ENCODE data around the gene HTR3B.
"Not testable (repeated sequence)": the region's sequence is repeated elsewhere in the genome, so short reads cannot be mapped to it uniquely, and the experiment has no call there.

The HTR3B gene

DNA sequence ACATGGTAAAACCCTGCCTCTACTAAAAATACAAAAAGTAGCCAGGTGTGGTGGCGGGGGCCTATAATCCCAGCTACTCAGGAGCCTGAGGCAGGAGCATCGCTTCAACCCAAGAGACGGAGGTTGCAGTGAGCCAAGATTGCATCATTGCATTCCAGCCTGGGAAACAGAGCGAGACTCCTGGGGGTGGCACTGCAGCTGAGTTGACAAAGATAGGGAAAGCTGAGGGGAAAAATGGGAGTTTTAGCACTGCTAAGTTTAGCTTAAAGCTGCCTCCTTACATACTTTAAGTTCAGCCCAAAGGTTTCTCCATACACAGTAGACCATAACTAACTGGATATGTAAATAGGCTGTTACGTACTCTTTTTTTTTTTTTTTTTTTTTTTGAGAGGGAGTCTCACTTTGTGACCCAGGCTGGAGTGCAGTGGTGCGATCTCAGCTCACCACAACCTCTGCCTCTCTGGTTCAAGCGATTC, 20.2 kb upstream of the HTR3B start:
- DNase-seq (ENCODE audit: low spot score), result no peak

DNA sequence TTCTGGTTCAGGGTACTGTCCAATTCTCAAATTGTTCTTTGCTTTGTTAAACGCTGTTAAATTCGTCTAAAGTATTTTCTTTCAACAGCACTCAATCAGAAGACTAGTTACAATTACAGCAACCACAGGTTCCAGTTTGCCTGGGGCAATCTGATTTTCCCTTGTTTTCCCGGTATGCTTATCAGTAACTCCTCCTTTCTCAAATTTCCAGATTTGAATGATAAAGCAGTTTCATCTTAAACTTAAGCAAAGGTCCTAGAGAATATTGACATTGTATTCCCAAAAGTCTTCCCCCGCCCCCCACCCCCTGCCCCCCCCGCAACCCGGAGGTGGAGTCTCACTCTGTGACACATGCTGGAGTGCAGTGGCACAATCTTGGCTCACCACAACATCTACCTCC, 18.7 kb upstream of the HTR3B start:
- DNase-seq (ENCODE audit: low spot score), result no peak

DNA sequence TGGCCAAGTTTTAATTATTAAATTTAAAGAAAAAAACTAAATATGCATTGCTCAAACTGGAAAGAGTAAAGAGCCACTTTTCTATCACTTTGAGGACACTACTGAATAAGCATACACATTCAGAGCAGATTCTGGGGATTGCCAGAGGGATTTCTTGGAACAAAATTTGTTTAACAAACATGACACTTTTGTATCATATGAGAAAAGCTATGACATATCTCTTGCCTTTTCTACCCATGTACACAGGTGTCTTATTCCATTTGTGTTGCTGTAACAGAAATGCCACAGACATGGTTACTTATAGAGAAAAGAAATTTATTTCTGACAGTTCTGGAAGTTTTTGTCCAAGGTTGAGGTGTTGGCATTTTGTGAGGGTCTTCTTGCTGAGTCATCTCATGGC, 15.7 kb upstream of the HTR3B start:
- no peak for DNase-seq (ENCODE audit: low spot score)

DNA sequence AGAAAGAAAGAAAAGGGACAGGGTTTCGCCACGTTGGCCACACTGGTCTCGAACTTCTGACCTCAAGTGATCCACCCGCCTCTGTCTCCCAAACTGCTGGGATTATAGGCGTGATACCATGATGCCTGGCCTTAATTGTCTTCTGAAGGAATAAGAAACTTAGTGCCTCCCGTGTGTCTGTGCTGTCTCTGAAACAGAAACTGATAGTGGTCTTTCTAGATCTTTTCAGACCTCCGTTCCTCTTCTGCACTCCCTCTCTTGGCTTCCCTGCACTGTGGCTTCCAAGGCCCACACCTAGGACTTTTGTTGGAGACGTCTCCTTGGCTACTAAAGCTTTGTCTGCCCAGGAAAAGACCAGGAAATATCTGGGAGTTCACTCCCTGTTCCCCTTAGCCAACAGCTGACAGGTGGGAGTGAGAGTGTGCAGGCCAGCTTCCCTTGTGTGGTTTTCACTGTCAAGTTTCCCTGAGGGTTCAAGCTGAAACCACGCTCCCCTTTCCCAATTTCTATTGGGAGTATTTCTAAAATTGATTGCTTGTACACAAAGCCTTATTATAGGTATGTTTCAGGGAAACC, 10.1 kb upstream of the HTR3B start:
- DNase-seq (ENCODE audit: low spot score), result no peak

- DNase-seq (ENCODE audit: low spot score), result no peak
These were observed 9.0 kb upstream of the HTR3B start for GRCh38 chr11:113895367-113896155.

GRCh38 chr11:113896156-113896879, 8.3 kb upstream of the HTR3B start:
- no peak for DNase-seq (ENCODE audit: low spot score)

DNA sequence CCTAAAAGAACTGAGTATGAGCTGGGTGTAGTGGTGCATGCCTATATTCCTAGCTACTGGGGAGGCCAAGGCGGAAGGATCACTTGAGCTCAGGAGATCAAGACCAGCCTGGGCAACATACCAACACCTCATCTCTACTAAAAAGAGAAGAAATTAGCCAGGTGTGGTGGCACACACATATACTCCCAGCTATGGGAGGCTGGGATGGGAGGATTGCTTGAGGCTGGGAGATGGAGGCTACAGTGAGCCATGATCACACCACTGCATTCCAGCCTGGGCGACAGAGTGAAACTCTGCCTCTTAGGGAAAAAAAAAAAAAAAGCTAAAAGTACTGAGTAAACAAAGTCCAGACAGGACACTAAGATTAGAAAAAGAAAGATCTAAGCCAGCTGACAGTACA, 3.5 kb upstream of the HTR3B start:
- DNase-seq (ENCODE audit: low spot score), result no peak

GRCh38 chr11:113906038-113906437, 1.4 kb downstream of the HTR3B start:
- DNase-seq (ENCODE audit: low spot score), result no peak

DNA sequence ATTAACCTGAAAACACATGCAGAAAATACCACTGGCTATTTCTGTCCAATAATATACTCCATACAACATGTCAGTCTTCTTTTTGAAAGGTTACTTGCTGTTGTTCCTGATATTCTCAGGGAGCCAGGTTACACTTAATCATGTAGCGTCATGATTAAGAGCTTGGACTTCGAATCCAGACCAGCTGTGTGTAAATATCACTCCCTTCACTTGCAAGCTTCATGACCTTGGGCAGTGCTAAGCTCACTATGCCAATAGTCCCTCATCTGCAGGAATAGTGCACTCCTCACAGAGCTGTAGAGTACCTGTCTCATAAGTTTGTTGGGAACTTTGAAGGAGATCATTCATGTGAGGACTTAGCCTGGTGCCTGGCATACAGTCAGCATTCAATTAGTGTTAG, 1.9 kb downstream of the HTR3B start:
- DNase-seq (ENCODE audit: low spot score), result no peak

- DNase-seq (ENCODE audit: low spot score), result no peak
These were observed 2.6 kb downstream of the HTR3B start for GRCh38 chr11:113907152-113907551.

GRCh38 chr11:113907681-113908080, 3.1 kb downstream of the HTR3B start:
- no peak for DNase-seq (ENCODE audit: low spot score)

DNA sequence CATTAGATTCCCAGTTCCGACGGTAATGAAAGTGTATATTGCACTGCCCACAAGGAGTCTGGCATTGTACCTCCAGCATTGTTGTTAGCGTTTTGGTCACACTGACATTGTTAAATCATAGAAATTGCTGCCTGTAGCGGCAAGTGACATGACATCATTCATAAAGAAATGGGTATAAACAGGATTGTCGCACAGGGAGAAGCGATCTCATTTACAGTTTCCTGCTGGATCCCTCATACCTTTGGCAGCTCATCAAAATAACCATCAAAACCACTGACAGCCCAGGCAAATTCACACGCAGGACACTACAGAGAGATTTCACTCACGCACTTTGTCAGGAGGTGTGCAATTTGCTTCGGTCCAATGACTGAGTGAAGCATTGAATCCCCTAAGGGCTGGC, 3.5 kb downstream of the HTR3B start:
- DNase-seq (ENCODE audit: low spot score), result no peak

- not testable (repeated sequence) for DNase-seq (ENCODE audit: low spot score)
These were observed 6.9 kb downstream of the HTR3B start for GRCh38 chr11:113911491-113911890.

DNA sequence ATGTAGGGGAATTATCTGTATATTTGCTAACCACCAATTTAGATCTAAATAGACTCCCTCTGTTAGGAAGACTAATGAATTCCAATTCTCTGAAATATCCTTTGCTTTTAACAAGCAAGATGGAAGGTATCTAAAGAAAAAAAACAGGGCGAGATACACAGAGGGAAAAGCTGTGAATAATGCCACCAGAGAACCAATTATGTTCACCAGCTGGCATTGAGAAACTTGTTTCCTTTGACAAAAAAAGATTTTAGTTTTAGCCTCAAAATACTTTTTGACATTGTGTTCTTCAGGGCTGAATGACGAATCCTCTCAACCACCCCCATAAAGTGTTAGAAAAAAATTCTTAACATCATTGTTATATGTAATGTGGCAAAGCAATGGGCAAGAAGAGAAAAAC, 19.0 kb downstream of the HTR3B start:
- DNase-seq (ENCODE audit: low spot score), result no peak

GRCh38 chr11:113926273-113927197, 21.9 kb downstream of the HTR3B start:
- DNase-seq (ENCODE audit: low spot score), result no peak

DNA sequence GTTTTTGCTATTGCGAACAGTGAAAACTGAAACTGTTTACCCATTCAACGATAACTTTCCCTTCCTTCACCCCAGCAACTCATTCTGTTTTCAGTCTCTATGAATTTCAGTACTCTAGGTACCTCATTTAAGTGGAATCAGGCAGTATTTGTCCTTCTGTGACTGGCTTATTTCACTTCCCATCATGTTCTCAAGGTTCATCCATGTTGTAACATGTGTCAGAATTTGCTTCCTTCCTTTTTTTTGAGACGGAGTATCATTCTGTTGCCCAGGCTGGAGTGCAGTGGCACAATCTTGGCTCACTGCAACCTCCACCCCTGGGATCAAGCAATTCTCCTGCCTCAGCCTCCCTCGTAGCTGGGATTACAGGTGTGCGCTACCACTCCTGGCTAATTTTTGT, 23.7 kb downstream of the HTR3B start:
- DNase-seq (ENCODE audit: low spot score), result no peak

DNA sequence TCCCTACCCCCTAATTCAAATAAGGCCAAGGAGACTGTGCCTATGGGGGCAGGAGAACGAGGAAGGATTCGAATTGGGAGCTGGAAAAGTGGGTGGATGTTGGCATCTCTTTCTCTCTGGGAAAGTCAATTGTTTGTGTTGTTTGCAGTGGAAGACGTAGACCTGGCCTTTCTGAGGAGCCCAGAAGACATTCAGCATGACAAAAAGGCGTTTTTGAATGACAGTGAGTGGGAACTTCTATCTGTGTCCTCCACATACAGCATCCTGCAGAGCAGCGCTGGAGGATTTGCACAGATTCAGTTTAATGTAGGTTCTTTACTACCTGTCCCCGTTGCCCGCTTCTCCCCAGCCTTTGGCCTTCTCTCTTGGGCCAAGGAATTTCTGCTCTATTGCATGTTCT, 28.2 kb downstream of the HTR3B start:
- no peak for DNase-seq (ENCODE audit: low spot score)

DNA sequence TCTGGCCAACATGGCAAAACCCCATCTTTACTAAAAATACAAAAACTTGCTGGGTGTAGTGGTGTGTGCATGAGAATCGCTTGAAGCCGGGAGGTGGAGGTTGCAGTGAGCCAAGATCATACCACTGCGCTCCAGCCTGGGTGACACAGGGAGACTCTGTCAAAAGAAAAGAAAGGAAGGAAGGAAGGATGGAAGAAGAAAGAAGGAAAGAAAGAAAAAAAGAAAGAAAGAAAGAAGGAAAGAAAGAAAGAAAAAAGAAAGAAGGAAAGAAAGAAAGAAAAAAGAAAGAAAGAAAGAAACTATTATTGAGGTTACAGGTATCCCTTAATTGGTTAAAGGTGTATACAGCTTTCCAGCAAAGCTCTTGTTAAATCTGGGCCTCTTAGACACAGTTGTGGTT, 29.6 kb downstream of the HTR3B start:
- DNase-seq (ENCODE audit: low spot score), result not testable (repeated sequence)

GRCh38 chr11:113934761-113935160, 30.2 kb downstream of the HTR3B start:
- no peak for DNase-seq (ENCODE audit: low spot score)

DNA sequence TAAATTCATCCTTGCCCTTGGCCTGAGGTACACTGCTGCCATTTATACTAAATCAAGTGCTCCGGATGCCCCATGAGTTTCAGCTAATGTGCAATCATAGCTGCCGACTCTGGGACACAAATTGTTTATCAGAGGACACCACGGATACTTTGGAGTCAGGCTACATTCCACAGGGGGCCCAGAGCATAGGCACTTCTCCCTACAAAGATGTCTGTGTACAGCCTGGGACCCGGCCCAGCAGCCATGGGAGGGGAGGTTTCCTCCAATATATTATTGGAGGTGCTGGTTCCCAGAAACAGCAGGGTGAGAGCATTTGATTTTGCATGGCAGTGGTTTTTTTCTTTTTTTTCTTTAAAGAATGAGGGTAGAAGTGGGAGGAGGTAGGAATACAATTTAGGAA, 31.3 kb downstream of the HTR3B start:
- no peak for DNase-seq (ENCODE audit: low spot score)

DNA sequence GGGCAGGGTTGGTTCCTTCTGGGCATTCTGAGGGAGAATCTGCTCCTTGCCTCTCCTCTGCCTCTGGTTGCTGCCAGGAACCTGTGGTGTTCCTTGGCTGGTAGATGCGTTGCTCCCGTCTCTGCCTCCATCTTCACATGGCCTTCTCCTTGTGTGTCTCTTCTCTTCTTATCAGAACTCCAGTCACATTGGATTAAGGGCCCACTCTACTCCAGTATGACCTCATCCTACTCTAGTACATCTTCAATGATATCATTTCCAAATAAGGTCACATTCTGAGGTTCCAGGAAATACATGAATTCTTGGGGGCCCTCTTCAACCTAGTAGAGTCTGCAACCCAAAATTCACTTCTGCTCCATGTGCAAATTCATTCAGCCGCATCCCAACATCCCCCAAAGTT, 33.3 kb downstream of the HTR3B start:
- no peak for DNase-seq (ENCODE audit: low spot score)

- DNase-seq (ENCODE audit: low spot score), result no peak
These were observed 37.7 kb downstream of the HTR3B start for GRCh38 chr11:113942256-113942655.

All from left forelimb (tissue), 1 donor.